ENCODE measurements around the gene ETFA.

Gene ETFA

GRCh38 chr15:76345880-76346668 lies 34.8 kb upstream of the ETFA start:
- no peak overlapping the region for H3K4me3 ChIP-seq (ENCODE audit: low read depth, low read length)
- DNase-seq (ENCODE audit: low read depth), result no peak
- TF ChIP-seq MAX (IDR thresholded peaks at IDR 0.05; ENCODE audit: low read depth, low read length) (no peak), MYC (IDR thresholded peaks at IDR 0.05; ENCODE audit: low read depth, low read length) (no peak), CTCF (IDR thresholded peaks at IDR 0.05; ENCODE audit: low read depth, low read length) (no peak), POLR2A (IDR thresholded peaks at IDR 0.05; ENCODE audit: extremely low read depth, insufficient read length) (no peak)

- no peak overlapping the region for H3K4me3 ChIP-seq (ENCODE audit: low read depth, low read length)
- no peak for TF ChIP-seq POLR2A (IDR thresholded peaks at IDR 0.05; ENCODE audit: extremely low read depth, insufficient read length)
- DNase-seq (ENCODE audit: low read depth), result no peak
These were observed 34.3 kb upstream of the ETFA start for GRCh38 chr15:76345583-76345879.

- DNase-seq (ENCODE audit: low read depth), result no peak
- TF ChIP-seq POLR2A (IDR thresholded peaks at IDR 0.05; ENCODE audit: extremely low read depth, insufficient read length) (no peak), MAX (IDR thresholded peaks at IDR 0.05; ENCODE audit: low read depth, low read length) (no peak), MYC (IDR thresholded peaks at IDR 0.05; ENCODE audit: low read depth, low read length) (no peak), CTCF (IDR thresholded peaks at IDR 0.05; ENCODE audit: low read depth, low read length) (no peak)
- H3K4me3 ChIP-seq (ENCODE audit: low read depth, low read length), result no peak overlapping the region
These were observed 33.8 kb upstream of the ETFA start for GRCh38 chr15:76344893-76345582.

- TF ChIP-seq POLR2A (IDR thresholded peaks at IDR 0.05; ENCODE audit: extremely low read depth, insufficient read length) (no peak), CTCF (IDR thresholded peaks at IDR 0.05; ENCODE audit: low read depth, low read length) (no peak), MYC (IDR thresholded peaks at IDR 0.05; ENCODE audit: low read depth, low read length) (no peak), MAX (IDR thresholded peaks at IDR 0.05; ENCODE audit: low read depth, low read length) (no peak)
- no peak for DNase-seq (ENCODE audit: low read depth)
- no peak overlapping the region for H3K4me3 ChIP-seq (ENCODE audit: low read depth, low read length)
These were observed 32.2 kb upstream of the ETFA start for GRCh38 chr15:76343313-76343996.

GRCh38 chr15:76342382-76343201 lies 31.3 kb upstream of the ETFA start:
- no peak for TF ChIP-seq CTCF (IDR thresholded peaks at IDR 0.05; ENCODE audit: low read depth, low read length)
- no peak for TF ChIP-seq MYC (IDR thresholded peaks at IDR 0.05; ENCODE audit: low read depth, low read length)
- TF ChIP-seq POLR2A (IDR thresholded peaks at IDR 0.05; ENCODE audit: extremely low read depth, insufficient read length), result no peak
- TF ChIP-seq MAX (IDR thresholded peaks at IDR 0.05; ENCODE audit: low read depth, low read length), result no peak
- DNase-seq (ENCODE audit: low read depth), result no peak
- no peak overlapping the region for H3K4me3 ChIP-seq (ENCODE audit: low read depth, low read length)
